Activated CD4-positive, alpha-beta memory T cell treated with anti-CD3 and anti-CD28 coated beads, Interleukin-2, amount 10 ng/mL, durations not matched to agents 7 days and 5 days (primary cell): ENCODE results near the gene CDC14B. TPM values are rescaled to one million over a fixed set of nuclear protein-coding genes. Genes with fewer than 3 reads are reported as not detected.
A peak's percentile ranks its signal among the peaks of the same experiment; 100 is the strongest.
"Not testable (repeated sequence)": the region's sequence is repeated elsewhere in the genome, so short reads cannot be mapped to it uniquely, and the experiment has no call there.

Experiments used
- CTCF ChIA-PET: fragments of 350-600 bp; sonication (Branson Sonifier 250); formaldehyde crosslinking; loops from one replicate; lab custom pipeline; 2021; ENCODE audit warnings: antibody characterized with exemption, inconsistent platforms; lab: Charles Lee
- POLR2A ChIA-PET: fragments of 350-600 bp; sonication (Branson Sonifier 250); formaldehyde crosslinking; loops from one replicate; lab custom pipeline; 2021; ENCODE audit warnings: antibody characterized with exemption; lab: Charles Lee
- DNase-seq: peaks from one replicate; pipeline ENCODE4 v3.0.0-alpha.2; 2020
- H3K27ac Mint-ChIP-seq: one replicate; pipeline ENCODE4 v1.8.0; 2021; ENCODE audit warnings: mild to moderate bottlenecking, mixed read lengths
- H3K27me3 Mint-ChIP-seq: one replicate; pipeline ENCODE4 v1.8.0; 2021; ENCODE audit warnings: mixed read lengths
- H3K36me3 Mint-ChIP-seq: one replicate; pipeline ENCODE4 v1.8.0; 2021; ENCODE audit warnings: low read depth, mixed read lengths
- H3K4me1 Mint-ChIP-seq: one replicate; pipeline ENCODE4 v1.8.0; 2021; ENCODE audit warnings: mixed read lengths
- H3K4me3 Mint-ChIP-seq: one replicate; pipeline ENCODE4 v1.8.0; 2021; ENCODE audit warnings: mild to moderate bottlenecking, mixed read lengths
- H3K9me3 Mint-ChIP-seq: one replicate; pipeline ENCODE4 v1.8.0; 2021; ENCODE audit warnings: mixed read lengths
- total RNA-seq, 2 experiments: library from RNA; stranded (reverse); gene quantifications; one replicate each; pipeline ENCODE4 v1.2.3, GENCODE V29; 2021

The CDC14B gene
- total RNA-seq, 2 experiments from 2014 or later = 3.0 to 3.1 TPM

GRCh38 chr9:96618209-96619123, 1.2 kb downstream of the CDC14B start:
- DNase-seq = peak; percentile 17
- no peaks in the 10 kb centered on the region for H3K9me3 Mint-ChIP-seq
- peaks cover 42% of the 10 kb centered on the region for H3K27me3 Mint-ChIP-seq
- ChIA-PET POLR2A (interaction anchor here (0.6 to 0.7 kb wide), 2 partner anchors 15 to 111 kb away, joined by 3 to 4 read pairs; no protein-coding TSS in a partner anchor), CTCF (interaction anchor here (0.7 to 1.3 kb wide), 3 partner anchors 11 to 1275 kb away, joined by 3 to 5 read pairs (median 3); no protein-coding TSS in a partner anchor)
- no peaks in the 10 kb centered on the region for H3K36me3 Mint-ChIP-seq
- H3K4me1 Mint-ChIP-seq = peaks cover 4% of the 10 kb centered on the region
- H3K4me3 Mint-ChIP-seq = peak overlapping the region; percentile 37
- no peak overlapping the region for H3K27ac Mint-ChIP-seq

- POLR2A ChIA-PET = no interaction called here
These were observed 2.0 kb downstream of the CDC14B start for GRCh38 chr9:96617439-96618185.

GRCh38 chr9:96616817-96617438, 2.7 kb downstream of the CDC14B start:
- CTCF ChIA-PET = no interaction called here
- no peaks in the 10 kb centered on the region for H3K9me3 Mint-ChIP-seq
- POLR2A ChIA-PET = no interaction called here
- H3K27me3 Mint-ChIP-seq = peaks cover 56% of the 10 kb centered on the region
- no peak overlapping the region for H3K4me3 Mint-ChIP-seq
- no peaks in the 10 kb centered on the region for H3K36me3 Mint-ChIP-seq
- no peak for DNase-seq
- no peak overlapping the region for H3K27ac Mint-ChIP-seq
- H3K4me1 Mint-ChIP-seq = peaks cover 4% of the 10 kb centered on the region

More at GRCh38 chr9:96617439-96618185, 2.0 kb downstream of the CDC14B start:
- H3K4me3 Mint-ChIP-seq = no peak overlapping the region
- no peaks in the 10 kb centered on the region for H3K9me3 Mint-ChIP-seq
- peaks cover 49% of the 10 kb centered on the region for H3K27me3 Mint-ChIP-seq
- no peaks in the 10 kb centered on the region for H3K36me3 Mint-ChIP-seq
- peaks cover 4% of the 10 kb centered on the region for H3K4me1 Mint-ChIP-seq
- CTCF ChIA-PET = interaction anchor here (1.3 kb wide), 2 partner anchors 10 to 14 kb away, joined by 3 read pairs; no protein-coding TSS in a partner anchor
- H3K27ac Mint-ChIP-seq = no peak overlapping the region
- DNase-seq = no peak

GRCh38 chr9:96615411-96615810, 4.2 kb downstream of the CDC14B start:
- CTCF ChIA-PET = no interaction called here
- no peak overlapping the region for H3K27ac Mint-ChIP-seq
- POLR2A ChIA-PET = no interaction called here
- H3K4me3 Mint-ChIP-seq = no peak overlapping the region
- H3K9me3 Mint-ChIP-seq = no peaks in the 10 kb centered on the region
- H3K4me1 Mint-ChIP-seq = peaks cover 4% of the 10 kb centered on the region
- peaks cover 58% of the 10 kb centered on the region for H3K27me3 Mint-ChIP-seq
- no peak for DNase-seq
- no peaks in the 10 kb centered on the region for H3K36me3 Mint-ChIP-seq

GRCh38 chr9:96614664-96615063, 5.0 kb downstream of the CDC14B start:
- CTCF ChIA-PET = interaction anchor here (1.5 kb wide), 1 partner anchor 173 kb away, joined by 4 read pairs; no protein-coding TSS in a partner anchor
- H3K4me1 Mint-ChIP-seq, H3K9me3 Mint-ChIP-seq, H3K36me3 Mint-ChIP-seq, H3K4me3 Mint-ChIP-seq, DNase-seq, H3K27ac Mint-ChIP-seq, POLR2A ChIA-PET: not testable (repeated sequence)
- peaks cover 54% of the 10 kb centered on the region for H3K27me3 Mint-ChIP-seq

- ChIA-PET POLR2A (no interaction called here), CTCF (no interaction called here)
- Mint-ChIP-seq H3K4me3 (no peak overlapping the region), H3K36me3 (no peaks in the 10 kb centered on the region), H3K4me1 (no peaks in the 10 kb centered on the region), H3K9me3 (no peaks in the 10 kb centered on the region), H3K27me3 (peaks cover 59% of the 10 kb centered on the region), H3K27ac (no peak overlapping the region)
- DNase-seq = no peak
These were observed 6.6 kb downstream of the CDC14B start for GRCh38 chr9:96612966-96613589.

GRCh38 chr9:96612105-96612965, 7.3 kb downstream of the CDC14B start:
- POLR2A ChIA-PET = no interaction called here
- CTCF ChIA-PET = no interaction called here
- Mint-ChIP-seq H3K9me3 (no peaks in the 10 kb centered on the region), H3K4me1 (no peaks in the 10 kb centered on the region), H3K27ac (no peak overlapping the region), H3K27me3 (peaks cover 51% of the 10 kb centered on the region), H3K4me3 (no peak overlapping the region), H3K36me3 (no peaks in the 10 kb centered on the region)
- no peak for DNase-seq

GRCh38 chr9:96611302-96611701, 8.3 kb downstream of the CDC14B start:
- H3K9me3 Mint-ChIP-seq = no peaks in the 10 kb centered on the region
- no peak overlapping the region for H3K27ac Mint-ChIP-seq
- ChIA-PET POLR2A (no interaction called here), CTCF (no interaction called here)
- H3K27me3 Mint-ChIP-seq = peaks cover 46% of the 10 kb centered on the region
- H3K4me1 Mint-ChIP-seq = no peaks in the 10 kb centered on the region
- H3K36me3 Mint-ChIP-seq = no peaks in the 10 kb centered on the region
- no peak for DNase-seq
- H3K4me3 Mint-ChIP-seq = no peak overlapping the region

GRCh38 chr9:96609732-96610131, 9.9 kb downstream of the CDC14B start:
- Mint-ChIP-seq H3K9me3 (no peaks in the 10 kb centered on the region), H3K27me3 (peaks cover 44% of the 10 kb centered on the region), H3K36me3 (no peaks in the 10 kb centered on the region), H3K27ac (no peak overlapping the region), H3K4me3 (no peak overlapping the region), H3K4me1 (no peaks in the 10 kb centered on the region)
- POLR2A ChIA-PET = no interaction called here
- CTCF ChIA-PET = interaction anchor here (0.6 kb wide), 1 partner anchor 1253 kb away, joined by 3 read pairs; no protein-coding TSS in a partner anchor
- DNase-seq = no peak

GRCh38 chr9:96607971-96608370, 11.7 kb downstream of the CDC14B start:
- no peaks in the 10 kb centered on the region for H3K36me3 Mint-ChIP-seq
- ChIA-PET POLR2A (no interaction called here), CTCF (interaction anchor here (0.6 to 1.4 kb wide), 3 partner anchors 10 to 280 kb away, joined by 3 to 5 read pairs (median 3); no protein-coding TSS in a partner anchor)
- H3K27ac Mint-ChIP-seq = no peak overlapping the region
- H3K27me3 Mint-ChIP-seq = peaks cover 37% of the 10 kb centered on the region
- no peak for DNase-seq
- H3K9me3 Mint-ChIP-seq = no peaks in the 10 kb centered on the region
- H3K4me3 Mint-ChIP-seq = no peak overlapping the region
- H3K4me1 Mint-ChIP-seq = no peaks in the 10 kb centered on the region

- H3K27ac Mint-ChIP-seq = no peak overlapping the region
- POLR2A ChIA-PET = no interaction called here
- H3K27me3 Mint-ChIP-seq = peaks cover 14% of the 10 kb centered on the region
- no peak for DNase-seq
- H3K4me1 Mint-ChIP-seq = no peaks in the 10 kb centered on the region
- H3K36me3 Mint-ChIP-seq = no peaks in the 10 kb centered on the region
- no peaks in the 10 kb centered on the region for H3K9me3 Mint-ChIP-seq
- CTCF ChIA-PET = no interaction called here
- H3K4me3 Mint-ChIP-seq = no peak overlapping the region
These were observed 14.3 kb downstream of the CDC14B start for GRCh38 chr9:96605328-96605727.

- CTCF ChIA-PET = interaction anchor here (1.2 kb wide), 1 partner anchor 15 kb away, joined by 3 read pairs; no protein-coding TSS in a partner anchor
- no peak for DNase-seq
- no peaks in the 10 kb centered on the region for H3K9me3 Mint-ChIP-seq
- no peak overlapping the region for H3K27ac Mint-ChIP-seq
- POLR2A ChIA-PET = no interaction called here
- H3K27me3 Mint-ChIP-seq = peaks cover 7% of the 10 kb centered on the region
- H3K4me3 Mint-ChIP-seq = no peak overlapping the region
- H3K4me1 Mint-ChIP-seq = no peaks in the 10 kb centered on the region
- H3K36me3 Mint-ChIP-seq = no peaks in the 10 kb centered on the region
These were observed 15.7 kb downstream of the CDC14B start for GRCh38 chr9:96604004-96604319.
